Measurements from ENCODE around the gene ART5.

GRCh38 chr11:3660960-3661359 lies 19.2 kb upstream of the ART5 start:
- TF ChIP-seq POLR2A (IDR thresholded peaks at IDR 0.05): no peak
- no peak for TF ChIP-seq CTCF (IDR thresholded peaks at IDR 0.05)
- TF ChIP-seq EP300 (IDR thresholded peaks at IDR 0.05): no peak
- no peak for TF ChIP-seq POLR2AphosphoS5 (IDR thresholded peaks at IDR 0.05)
